ENCODE measurements around the gene C16orf78. TPM values are rescaled to one million over a fixed set of nuclear protein-coding genes. Genes with fewer than 3 reads are reported as not detected.

Gene C16orf78
- total and polyA plus RNA-seq, 4 experiments from 2014 or later = not detected

DNA sequence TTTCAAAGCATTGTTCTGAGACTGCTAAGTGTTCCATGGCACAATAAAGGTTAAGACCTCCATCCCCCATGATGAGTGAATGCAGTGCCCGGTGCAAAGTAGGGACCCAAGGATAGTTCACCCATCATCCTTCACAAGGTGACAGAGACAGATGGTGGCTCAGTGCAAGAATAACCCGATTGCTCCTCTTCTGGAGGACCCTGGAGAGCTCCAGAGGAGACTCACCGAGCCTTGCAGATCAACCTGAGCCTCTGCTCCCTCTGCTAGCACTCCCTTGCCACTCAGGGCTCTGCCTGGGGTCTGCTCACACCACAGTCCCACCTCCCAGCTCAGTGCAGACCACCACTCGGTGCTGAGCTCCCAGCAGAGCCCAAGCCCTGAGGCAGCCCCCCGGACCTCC lies 49.3 kb downstream of the C16orf78 start:
- Mint-ChIP-seq H3K4me3 (no peak overlapping the region), H3K27me3 (no peaks in the 10 kb centered on the region), H3K9me3 (peaks cover 0 to 5% (median 0%) of the 10 kb centered on the region in 8 donors), H3K36me3 (no peaks in the 10 kb centered on the region), H3K27ac (no peak overlapping the region), H3K4me1 (no peaks in the 10 kb centered on the region)
- CTCF ChIA-PET (ENCODE audit: partially characterized antibody) = no interaction called here
- H3K9me3 ChIP-seq (ENCODE audit: control insufficient read depth in 1 of 2, low read length in 2 of 2) = no peaks in the 10 kb centered on the region
- no peaks in the 10 kb centered on the region for H3K36me3 ChIP-seq (ENCODE audit: insufficient read depth, low read length)
- H3K4me1 ChIP-seq (ENCODE audit: insufficient read depth, low read length) = no peaks in the 10 kb centered on the region
- intact Hi-C loops (cut with micrococcal nuclease) = no loop called here
- POLR2A ChIA-PET (ENCODE audit: partially characterized antibody) = no interaction called here
- DNase-seq = no peak
- no peak overlapping the region for H3K4me3 ChIP-seq (ENCODE audit: low read length in 2 of 2)
- H3K27me3 ChIP-seq (ENCODE audit: insufficient read depth, low read length) = no peaks in the 10 kb centered on the region
- H3K27ac ChIP-seq (ENCODE audit: low read depth, low read length) = no peak overlapping the region

- Mint-ChIP-seq H3K4me1 (no peaks in the 10 kb centered on the region), H3K36me3 (no peaks in the 10 kb centered on the region), H3K27ac (no peak overlapping the region), H3K27me3 (peaks cover 1 to 3% of the 10 kb centered on the region in 2 donors), H3K4me3 (no peak overlapping the region), H3K9me3 (peaks cover 0 to 12% (median 6%) of the 10 kb centered on the region in 8 donors)
- Histone ChIP-seq H3K4me3 (ENCODE audit: low read length in 2 of 2) (no peak overlapping the region), H3K27ac (ENCODE audit: low read depth, low read length) (no peak overlapping the region), H3K9me3 (ENCODE audit: control insufficient read depth in 1 of 2, low read length in 2 of 2) (no peaks in the 10 kb centered on the region), H3K4me1 (ENCODE audit: insufficient read depth, low read length) (no peaks in the 10 kb centered on the region), H3K36me3 (ENCODE audit: insufficient read depth, low read length) (no peaks in the 10 kb centered on the region), H3K27me3 (ENCODE audit: insufficient read depth, low read length) (no peaks in the 10 kb centered on the region)
- DNase-seq = no peak
- ChIA-PET CTCF (ENCODE audit: partially characterized antibody) (no interaction called here), POLR2A (ENCODE audit: partially characterized antibody) (no interaction called here)
- intact Hi-C loops (cut with micrococcal nuclease) = no loop called here
These were observed 51.4 kb downstream of the C16orf78 start for GRCh38 chr16:49424961-49425360.

DNA sequence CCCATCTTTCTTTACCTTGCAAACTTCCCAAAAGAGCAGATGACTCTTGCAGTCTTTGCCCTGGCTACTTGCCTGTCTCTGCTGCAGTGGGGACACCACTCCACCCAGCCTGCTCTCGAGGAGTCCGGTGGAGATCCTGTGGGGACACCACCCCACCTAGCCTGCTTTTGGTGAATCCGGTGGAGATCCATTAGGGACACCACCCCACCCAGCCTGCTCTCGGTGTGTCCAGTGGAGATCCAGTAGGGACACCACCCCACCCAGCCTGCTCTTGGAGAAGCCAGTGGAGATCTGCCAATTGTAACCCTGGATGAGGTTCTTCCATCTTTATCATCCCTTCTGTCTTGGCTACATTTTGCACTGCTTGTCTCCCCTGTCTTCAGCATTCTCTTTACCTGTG lies 54.2 kb downstream of the C16orf78 start:
- Histone ChIP-seq H3K27me3 (ENCODE audit: insufficient read depth, low read length) (no peaks in the 10 kb centered on the region), H3K4me1 (ENCODE audit: insufficient read depth, low read length) (no peaks in the 10 kb centered on the region), H3K4me3 (ENCODE audit: low read length in 2 of 2) (no peak overlapping the region), H3K9me3 (ENCODE audit: control insufficient read depth in 1 of 2, low read length in 2 of 2) (no peaks in the 10 kb centered on the region), H3K36me3 (ENCODE audit: insufficient read depth, low read length) (no peaks in the 10 kb centered on the region), H3K27ac (ENCODE audit: low read depth, low read length) (no peak overlapping the region)
- no peak overlapping the region for H3K27ac Mint-ChIP-seq
- CTCF ChIA-PET (ENCODE audit: partially characterized antibody) = no interaction called here
- H3K27me3 Mint-ChIP-seq = peaks cover 3 to 8% of the 10 kb centered on the region in 2 donors
- no peak overlapping the region for H3K4me3 Mint-ChIP-seq
- peaks cover 0 to 12% (median 6%) of the 10 kb centered on the region in 8 donors for H3K9me3 Mint-ChIP-seq
- POLR2A ChIA-PET (ENCODE audit: partially characterized antibody) = no interaction called here
- H3K4me1 Mint-ChIP-seq = no peaks in the 10 kb centered on the region
- no peak for DNase-seq
- no peaks in the 10 kb centered on the region for H3K36me3 Mint-ChIP-seq
- intact Hi-C loops (cut with micrococcal nuclease) = no loop called here

DNA sequence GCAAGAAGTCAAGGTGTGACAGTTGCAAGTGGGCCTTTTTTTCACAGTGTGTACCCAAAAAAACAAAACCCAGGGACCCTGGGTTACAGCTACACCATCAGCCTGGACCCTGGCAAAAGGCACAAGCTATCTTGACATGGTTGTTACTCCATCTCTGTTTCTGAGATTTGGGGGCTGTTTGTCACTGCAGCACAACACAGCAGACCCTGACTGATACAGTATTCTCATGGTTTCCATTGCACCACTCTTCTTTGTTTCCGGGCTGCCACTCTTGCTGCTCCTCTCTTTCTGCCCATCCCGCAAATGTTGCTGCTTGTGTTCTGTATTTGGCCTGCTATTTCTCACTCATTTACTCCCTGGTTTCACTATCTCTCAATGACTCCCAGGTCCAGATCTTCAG lies 55.2 kb downstream of the C16orf78 start:
- H3K9me3 ChIP-seq (ENCODE audit: control insufficient read depth in 1 of 2, low read length in 2 of 2) = no peaks in the 10 kb centered on the region
- intact Hi-C loops (cut with micrococcal nuclease) = no loop called here
- H3K27me3 ChIP-seq (ENCODE audit: insufficient read depth, low read length) = no peaks in the 10 kb centered on the region
- no peaks in the 10 kb centered on the region for H3K4me1 ChIP-seq (ENCODE audit: insufficient read depth, low read length)
- CTCF ChIA-PET (ENCODE audit: partially characterized antibody) = no interaction called here
- H3K36me3 ChIP-seq (ENCODE audit: insufficient read depth, low read length) = no peaks in the 10 kb centered on the region
- Mint-ChIP-seq H3K27me3 (peaks cover 3 to 8% of the 10 kb centered on the region in 2 donors), H3K4me1 (no peaks in the 10 kb centered on the region), H3K36me3 (no peaks in the 10 kb centered on the region), H3K9me3 (peaks cover 0 to 12% (median 6%) of the 10 kb centered on the region in 8 donors), H3K4me3 (no peak overlapping the region), H3K27ac (no peak overlapping the region)
- no peak overlapping the region for H3K27ac ChIP-seq (ENCODE audit: low read depth, low read length)
- DNase-seq = no peak
- POLR2A ChIA-PET (ENCODE audit: partially characterized antibody) = no interaction called here
- H3K4me3 ChIP-seq (ENCODE audit: low read length in 2 of 2) = no peak overlapping the region

DNA sequence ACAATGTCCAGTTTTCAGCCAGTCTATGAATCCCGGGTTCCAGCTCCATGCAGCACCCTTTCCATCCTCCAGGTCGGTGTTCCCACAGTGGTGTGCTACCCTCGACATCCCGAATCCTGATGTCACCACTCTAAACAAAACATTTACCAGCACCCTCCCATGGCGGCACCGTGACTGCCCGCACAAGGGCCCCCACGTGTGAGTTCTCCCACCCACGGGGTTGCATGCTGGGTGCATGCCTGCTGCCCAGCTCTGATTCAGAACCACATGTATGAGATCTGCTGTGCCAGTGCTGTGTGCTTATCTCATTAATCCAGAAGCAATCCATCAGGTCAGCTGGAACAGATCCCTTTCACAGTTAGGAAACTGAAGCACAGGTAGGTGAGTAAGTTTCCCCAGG lies 57.4 kb downstream of the C16orf78 start:
- Mint-ChIP-seq H3K4me1 (no peaks in the 10 kb centered on the region), H3K27ac (no peak overlapping the region), H3K4me3 (no peak overlapping the region), H3K9me3 (peaks cover 0 to 12% (median 5%) of the 10 kb centered on the region in 8 donors), H3K36me3 (no peaks in the 10 kb centered on the region), H3K27me3 (peaks cover 3 to 8% of the 10 kb centered on the region in 2 donors)
- no peaks in the 10 kb centered on the region for H3K9me3 ChIP-seq (ENCODE audit: control insufficient read depth in 1 of 2, low read length in 2 of 2)
- H3K27ac ChIP-seq (ENCODE audit: low read depth, low read length) = no peak overlapping the region
- intact Hi-C loops (cut with micrococcal nuclease) = no loop called here
- no peaks in the 10 kb centered on the region for H3K36me3 ChIP-seq (ENCODE audit: insufficient read depth, low read length)
- H3K4me3 ChIP-seq (ENCODE audit: low read length in 2 of 2) = no peak overlapping the region
- H3K4me1 ChIP-seq (ENCODE audit: insufficient read depth, low read length) = no peaks in the 10 kb centered on the region
- DNase-seq = no peak
- no peaks in the 10 kb centered on the region for H3K27me3 ChIP-seq (ENCODE audit: insufficient read depth, low read length)
- POLR2A ChIA-PET (ENCODE audit: partially characterized antibody) = no interaction called here
- CTCF ChIA-PET (ENCODE audit: partially characterized antibody) = no interaction called here

DNA sequence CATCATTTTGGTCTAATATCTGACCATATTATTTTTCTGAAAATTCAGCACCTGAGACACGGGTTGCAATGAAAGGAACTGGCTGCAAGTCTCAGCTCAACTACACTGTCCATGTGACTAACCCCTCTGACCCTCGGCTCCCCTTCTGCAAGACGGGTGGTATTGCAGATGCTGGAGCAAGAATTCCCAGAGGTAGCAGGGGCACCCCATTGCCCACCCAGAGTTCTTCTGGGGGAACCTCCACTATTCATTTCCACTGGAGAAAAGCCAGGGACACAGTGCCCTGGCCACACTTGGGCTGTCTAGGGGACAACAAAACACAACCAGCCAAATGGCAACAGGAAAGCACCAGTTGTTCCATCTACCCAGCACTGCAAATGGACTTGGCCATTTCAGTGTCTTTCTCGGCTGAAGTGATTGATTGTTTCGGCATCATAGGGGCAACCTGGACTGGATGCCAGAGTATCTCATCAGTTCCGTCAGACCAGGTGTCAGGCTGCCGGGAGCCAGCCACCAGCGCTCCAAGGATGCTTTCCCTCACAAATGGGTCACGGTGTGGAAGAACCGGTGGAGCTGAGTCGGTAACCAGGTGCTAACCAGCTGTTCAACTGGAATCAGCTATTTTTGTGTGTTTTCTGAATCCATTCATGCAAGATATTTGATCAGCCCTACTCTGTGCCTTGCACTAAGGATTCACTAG lies 58.1 kb downstream of the C16orf78 start:
- H3K27me3 Mint-ChIP-seq = peaks cover 3 to 8% of the 10 kb centered on the region in 2 donors
- H3K9me3 ChIP-seq (ENCODE audit: control insufficient read depth in 1 of 2, low read length in 2 of 2) = no peaks in the 10 kb centered on the region
- H3K4me1 Mint-ChIP-seq = no peaks in the 10 kb centered on the region
- intact Hi-C loops (cut with micrococcal nuclease) = no loop called here
- no peaks in the 10 kb centered on the region for H3K36me3 Mint-ChIP-seq
- DNase-seq = no peak
- no peak overlapping the region for H3K4me3 ChIP-seq (ENCODE audit: low read length in 2 of 2)
- H3K27ac Mint-ChIP-seq = no peak overlapping the region
- no peak overlapping the region for H3K4me3 Mint-ChIP-seq
- peaks cover 0 to 12% (median 5%) of the 10 kb centered on the region in 8 donors for H3K9me3 Mint-ChIP-seq
- POLR2A ChIA-PET (ENCODE audit: partially characterized antibody) = no interaction called here
- no peaks in the 10 kb centered on the region for H3K27me3 ChIP-seq (ENCODE audit: insufficient read depth, low read length)
- no peaks in the 10 kb centered on the region for H3K36me3 ChIP-seq (ENCODE audit: insufficient read depth, low read length)
- CTCF ChIA-PET (ENCODE audit: partially characterized antibody) = no interaction called here
- H3K4me1 ChIP-seq (ENCODE audit: insufficient read depth, low read length) = no peaks in the 10 kb centered on the region
- H3K27ac ChIP-seq (ENCODE audit: low read depth, low read length) = no peak overlapping the region

DNA sequence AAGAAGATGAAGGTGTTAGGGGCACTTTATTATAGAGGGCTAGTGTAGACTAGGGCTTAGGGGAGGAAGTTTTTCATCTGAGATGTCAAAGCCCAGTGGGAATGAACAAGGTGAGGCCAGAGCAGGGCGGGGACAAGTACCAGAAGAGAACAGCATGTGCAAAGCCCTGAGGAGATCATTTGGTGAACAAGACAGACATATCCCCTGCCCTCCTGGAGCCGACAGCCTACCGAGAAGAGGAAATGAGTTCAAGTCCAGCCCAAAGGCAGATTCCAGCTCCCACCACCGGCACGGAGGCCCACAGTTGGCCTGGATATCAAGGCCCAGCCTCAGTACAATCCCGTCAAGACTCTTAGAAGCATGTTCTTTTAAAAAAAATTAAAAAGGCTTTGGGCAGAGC lies 61.1 kb downstream of the C16orf78 start:
- Mint-ChIP-seq H3K27ac (peak overlapping the region in 1 of 7 donors; percentile 74), H3K4me3 (no peak overlapping the region), H3K36me3 (no peaks in the 10 kb centered on the region), H3K9me3 (no peaks in the 10 kb centered on the region), H3K27me3 (peaks cover under 1 to 6% of the 10 kb centered on the region in 2 donors), H3K4me1 (no peaks in the 10 kb centered on the region)
- no peaks in the 10 kb centered on the region for H3K27me3 ChIP-seq (ENCODE audit: insufficient read depth, low read length)
- CTCF ChIA-PET (ENCODE audit: partially characterized antibody) = no interaction called here
- H3K9me3 ChIP-seq (ENCODE audit: control insufficient read depth in 1 of 2, low read length in 2 of 2) = no peaks in the 10 kb centered on the region
- H3K4me1 ChIP-seq (ENCODE audit: insufficient read depth, low read length) = no peaks in the 10 kb centered on the region
- no peak overlapping the region for H3K27ac ChIP-seq (ENCODE audit: low read depth, low read length)
- no peaks in the 10 kb centered on the region for H3K36me3 ChIP-seq (ENCODE audit: insufficient read depth, low read length)
- intact Hi-C loops (cut with micrococcal nuclease) = no loop called here
- DNase-seq = no peak
- no peak overlapping the region for H3K4me3 ChIP-seq (ENCODE audit: low read length in 2 of 2)
- POLR2A ChIA-PET (ENCODE audit: partially characterized antibody) = no interaction called here

DNA sequence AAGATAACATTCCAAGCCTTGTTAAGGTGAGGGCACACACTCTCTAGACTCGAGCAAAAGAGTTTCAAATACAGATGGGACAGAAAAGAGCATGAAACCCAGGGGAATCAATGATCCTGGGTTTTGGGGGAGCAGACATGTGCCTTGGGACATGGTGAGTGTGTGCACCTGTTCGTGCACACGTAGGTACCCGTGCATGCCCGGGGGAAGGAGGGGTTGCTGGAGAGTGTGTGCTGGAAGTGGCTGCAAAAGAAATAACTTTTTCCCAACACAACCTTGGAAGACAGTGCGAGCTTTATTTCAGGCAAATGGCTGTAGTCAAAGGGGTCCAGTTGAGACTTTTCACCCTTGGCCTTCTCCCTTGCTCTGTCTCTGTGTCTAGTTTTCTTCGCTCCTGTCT lies 62.6 kb downstream of the C16orf78 start:
- Histone ChIP-seq H3K27me3 (ENCODE audit: insufficient read depth, low read length) (no peaks in the 10 kb centered on the region), H3K4me3 (ENCODE audit: low read length in 2 of 2) (no peak overlapping the region), H3K27ac (ENCODE audit: low read depth, low read length) (no peak overlapping the region), H3K4me1 (ENCODE audit: insufficient read depth, low read length) (peaks cover 6% of the 10 kb centered on the region), H3K9me3 (ENCODE audit: control insufficient read depth in 1 of 2, low read length in 2 of 2) (no peaks in the 10 kb centered on the region), H3K36me3 (ENCODE audit: insufficient read depth, low read length) (no peaks in the 10 kb centered on the region)
- intact Hi-C loops (cut with micrococcal nuclease) = no loop called here
- H3K27me3 Mint-ChIP-seq = peaks cover 0 to 3% of the 10 kb centered on the region in 2 donors
- no peak for DNase-seq
- ChIA-PET POLR2A (ENCODE audit: partially characterized antibody) (no interaction called here), CTCF (ENCODE audit: partially characterized antibody) (no interaction called here)
- no peaks in the 10 kb centered on the region for H3K36me3 Mint-ChIP-seq
- no peak overlapping the region for H3K4me3 Mint-ChIP-seq
- peaks cover 3 to 9% (median 5%) of the 10 kb centered on the region in 4 donors for H3K4me1 Mint-ChIP-seq
- H3K27ac Mint-ChIP-seq = no peak overlapping the region
- no peaks in the 10 kb centered on the region for H3K9me3 Mint-ChIP-seq

Measured in CD4-positive, alpha-beta memory T cell (primary cell).